ENCODE data around the gene CDCP2. TPM values are rescaled to one million over a fixed set of nuclear protein-coding genes. Genes with fewer than 3 reads are reported as not detected.

The CDCP2 gene
- total RNA-seq, 2 donors from 2014 or later: not detected

DNA sequence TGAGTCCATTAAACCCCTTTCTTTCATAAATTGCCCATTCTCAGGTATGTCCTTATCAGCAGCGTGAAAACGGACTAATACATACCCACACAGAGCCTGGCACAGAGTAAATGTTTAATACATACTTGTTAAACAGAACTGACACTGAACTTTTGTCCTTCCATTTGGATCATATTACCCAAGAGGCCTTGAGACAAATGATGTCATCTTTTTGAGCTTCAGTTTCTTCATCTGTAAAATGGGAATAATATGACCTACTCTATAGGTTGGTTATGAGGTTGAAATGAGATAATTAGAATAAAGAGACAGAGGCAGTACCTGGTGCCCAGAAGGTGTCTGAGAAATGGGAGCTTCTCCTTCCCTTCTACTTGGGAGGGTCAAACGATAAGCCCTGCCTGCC is 33.3 kb upstream of the CDCP2 start:
- Histone ChIP-seq H3K27ac (no peak overlapping the region), H3K4me3 (no peak overlapping the region), H3K36me3 (replicated peaks in 1 of 2; ENCODE audit: insufficient read depth in 1 of 2, low read depth in 2 of 2) (peaks cover 0 to 5% of the 10 kb centered on the region in 2 donors), H3K9me3 (no peaks in the 10 kb centered on the region), H3K27me3 (no peaks in the 10 kb centered on the region), H3K4me1 (no peaks in the 10 kb centered on the region)
- DNase-seq: no peak
- no peak for ATAC-seq
- intact Hi-C loops (cut with DNase I): no loop called here
- 74 to 78% methylated on average over 3 of the region's 3 CpGs for WGBS, 2 donors
- no peak for TF ChIP-seq POLR2A (IDR thresholded peaks at IDR 0.05)
- TF ChIP-seq, protein P1, sequence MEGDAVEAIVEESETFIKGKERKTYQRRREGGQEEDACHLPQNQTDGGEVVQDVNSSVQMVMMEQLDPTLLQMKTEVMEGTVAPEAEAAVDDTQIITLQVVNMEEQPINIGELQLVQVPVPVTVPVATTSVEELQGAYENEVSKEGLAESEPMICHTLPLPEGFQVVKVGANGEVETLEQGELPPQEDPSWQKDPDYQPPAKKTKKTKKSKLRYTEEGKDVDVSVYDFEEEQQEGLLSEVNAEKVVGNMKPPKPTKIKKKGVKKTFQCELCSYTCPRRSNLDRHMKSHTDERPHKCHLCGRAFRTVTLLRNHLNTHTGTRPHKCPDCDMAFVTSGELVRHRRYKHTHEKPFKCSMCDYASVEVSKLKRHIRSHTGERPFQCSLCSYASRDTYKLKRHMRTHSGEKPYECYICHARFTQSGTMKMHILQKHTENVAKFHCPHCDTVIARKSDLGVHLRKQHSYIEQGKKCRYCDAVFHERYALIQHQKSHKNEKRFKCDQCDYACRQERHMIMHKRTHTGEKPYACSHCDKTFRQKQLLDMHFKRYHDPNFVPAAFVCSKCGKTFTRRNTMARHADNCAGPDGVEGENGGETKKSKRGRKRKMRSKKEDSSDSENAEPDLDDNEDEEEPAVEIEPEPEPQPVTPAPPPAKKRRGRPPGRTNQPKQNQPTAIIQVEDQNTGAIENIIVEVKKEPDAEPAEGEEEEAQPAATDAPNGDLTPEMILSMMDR (IDR thresholded peaks at IDR 0.05): no peak

DNA sequence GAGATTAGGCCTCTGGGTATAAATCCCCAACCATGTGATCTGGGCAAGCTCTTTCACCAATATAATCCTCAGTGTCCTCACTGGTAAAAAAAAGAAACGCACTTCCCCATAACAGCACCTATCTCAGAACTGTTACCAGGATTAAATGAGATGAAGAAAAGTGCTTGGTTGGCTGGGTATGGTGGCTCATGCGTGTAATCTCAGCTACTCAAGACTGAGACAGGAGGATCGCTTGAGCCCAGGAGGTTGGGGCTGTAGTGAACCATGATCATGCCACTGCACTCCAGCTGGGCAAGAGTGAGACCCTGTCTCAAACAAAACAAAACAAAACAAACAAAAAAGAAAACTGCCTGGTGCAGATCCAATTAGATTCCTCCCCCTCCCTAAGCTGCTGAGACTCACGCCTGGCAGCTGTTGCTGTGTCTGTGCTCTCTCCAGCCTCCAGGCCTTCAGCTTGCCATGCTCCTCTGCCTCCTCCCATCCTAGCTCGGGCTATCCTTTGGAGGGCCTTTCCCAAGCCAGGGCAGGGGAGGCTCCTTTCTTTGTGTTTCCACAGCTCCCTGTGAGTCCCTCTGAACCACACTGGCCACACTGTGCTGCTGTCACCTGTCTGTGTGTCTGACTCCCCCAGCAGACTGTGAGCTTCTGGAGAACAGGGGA is 28.0 kb upstream of the CDCP2 start:
- ATAC-seq (no peak), DNase-seq (no peak)
- Histone ChIP-seq H3K27ac (no peak overlapping the region), H3K4me1 (no peaks in the 10 kb centered on the region), H3K36me3 (replicated peaks in 1 of 2; ENCODE audit: insufficient read depth in 1 of 2, low read depth in 2 of 2) (no peaks in the 10 kb centered on the region), H3K27me3 (no peaks in the 10 kb centered on the region), H3K9me3 (no peaks in the 10 kb centered on the region), H3K4me3 (no peak overlapping the region)
- WGBS, 2 donors: 86 to 100% methylated on average over 4 to 5 of the region's 5 CpGs
- no peak for TF ChIP-seq POLR2A (IDR thresholded peaks at IDR 0.05)
- TF ChIP-seq, protein P1 (IDR thresholded peaks at IDR 0.05): no peak
- intact Hi-C loops (cut with DNase I): no loop called here

DNA sequence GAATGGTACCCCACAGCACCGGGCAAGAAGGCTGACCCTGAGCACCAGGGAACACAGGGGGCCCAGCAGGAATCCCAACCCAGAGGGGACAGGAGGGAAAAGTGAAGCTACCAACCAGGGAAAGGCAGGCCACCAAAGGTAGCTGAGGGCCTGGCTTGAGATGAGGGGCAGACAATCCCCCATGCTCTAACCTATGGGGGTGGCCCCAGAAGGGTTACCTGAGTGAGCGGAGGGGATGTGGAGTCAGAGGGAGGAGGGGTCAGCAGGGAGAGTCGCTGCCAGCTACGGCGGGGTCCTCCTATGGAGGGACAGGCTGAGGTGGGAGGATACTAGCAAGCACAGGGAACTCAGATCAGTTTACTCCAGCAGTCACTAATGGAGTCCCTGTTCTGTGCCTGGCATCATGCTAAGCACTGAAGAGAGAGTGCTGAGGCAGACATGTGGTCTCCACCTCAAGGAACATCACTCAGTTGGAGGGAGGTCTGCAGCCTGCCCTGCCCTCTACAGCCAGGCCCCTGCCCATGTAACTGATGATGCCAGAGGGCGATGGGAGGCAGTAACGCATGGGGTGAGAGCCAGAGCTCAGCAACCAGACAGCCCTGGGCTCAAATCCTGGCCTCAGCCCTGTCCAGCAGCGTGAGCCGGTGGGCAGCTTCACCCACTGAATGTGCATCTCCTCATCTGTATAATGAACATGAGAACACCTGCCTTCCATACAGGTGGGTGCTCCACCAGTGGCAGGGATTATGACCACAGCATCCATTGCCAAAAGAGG is 25.7 kb upstream of the CDCP2 start:
- H3K4me3 ChIP-seq: no peak overlapping the region
- intact Hi-C loops (cut with DNase I): no loop called here
- no peaks in the 10 kb centered on the region for H3K9me3 ChIP-seq
- no peak overlapping the region for H3K27ac ChIP-seq
- H3K27me3 ChIP-seq: no peaks in the 10 kb centered on the region
- no peaks in the 10 kb centered on the region for H3K36me3 ChIP-seq (replicated peaks in 1 of 2; ENCODE audit: insufficient read depth in 1 of 2, low read depth in 2 of 2)
- no peak for ATAC-seq
- no peak for TF ChIP-seq POLR2A (IDR thresholded peaks at IDR 0.05)
- TF ChIP-seq, protein P1 (IDR thresholded peaks at IDR 0.05): no peak
- WGBS, 2 donors: 69 to 71% methylated on average over 6 of the region's 9 CpGs
- no peak for DNase-seq
- no peaks in the 10 kb centered on the region for H3K4me1 ChIP-seq

DNA sequence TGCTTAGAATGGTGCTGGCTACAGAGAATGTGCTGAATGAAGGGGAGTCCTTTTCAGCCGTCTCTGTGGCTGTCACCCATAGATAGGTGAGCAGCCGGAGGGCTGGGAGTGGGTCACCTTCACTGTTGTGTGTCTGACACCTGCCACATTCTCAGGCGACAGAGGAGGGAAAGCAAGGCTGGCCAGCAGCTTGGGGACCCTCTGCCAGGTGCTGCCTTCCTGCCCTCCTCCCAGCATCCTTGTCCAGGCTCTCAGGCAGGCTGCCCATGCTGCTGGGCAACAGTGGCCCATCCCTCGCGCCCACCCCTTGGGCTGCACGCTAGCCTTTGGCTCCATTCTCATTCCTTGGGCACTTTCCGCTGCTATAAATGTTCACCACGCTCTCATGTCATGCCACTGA is 24.9 kb upstream of the CDCP2 start:
- TF ChIP-seq, protein P1 (IDR thresholded peaks at IDR 0.05): no peak
- TF ChIP-seq POLR2A (IDR thresholded peaks at IDR 0.05): no peak
- H3K36me3 ChIP-seq (replicated peaks in 1 of 2; ENCODE audit: insufficient read depth in 1 of 2, low read depth in 2 of 2): no peaks in the 10 kb centered on the region
- 89 to 93% methylated on average over 7 to 8 of the region's 8 CpGs for WGBS, 2 donors
- no peaks in the 10 kb centered on the region for H3K27me3 ChIP-seq
- H3K27ac ChIP-seq: no peak overlapping the region
- no peak overlapping the region for H3K4me3 ChIP-seq
- DNase-seq (no peak), ATAC-seq (no peak)
- no peaks in the 10 kb centered on the region for H3K9me3 ChIP-seq
- intact Hi-C loops (cut with DNase I): no loop called here
- no peaks in the 10 kb centered on the region for H3K4me1 ChIP-seq

Data from body of pancreas (tissue), 4 donors.